K562 (cell line): Measurements from ENCODE around the gene ANKRD12. TPM values are rescaled to one million over a fixed set of nuclear protein-coding genes. Genes with fewer than 3 reads are reported as not detected.

Source experiments
- ATAC-seq: fragments of 200-7000 bp; cut with Tn5 transposase; 3 replicates; pipeline ENCODE4 v1.9.1; 2020; ENCODE audit warnings: moderate library complexity
- BruUV-seq: library from RNA; stranded (reverse); fragments of 400-500 nt; replicated peaks from 2 replicates; lab custom pipeline; 2021; lab: Mats Ljungman, UMichigan
- CTCF ChIA-PET: fragments of 300-600 bp; formaldehyde crosslinking; extraction: SDS; loops from one replicate; lab custom pipeline; 2021; ENCODE audit warnings: low intra/inter-chr PET ratio; lab: Yijun Ruan, JAX
- POLR2A ChIA-PET: fragments of 300-600, 350-650 bp; sonication (Branson Sonifier 250); formaldehyde crosslinking; extraction: SDS; loops from one replicate; lab custom pipeline; 2021; ENCODE audit warnings: antibody characterized with exemption, inconsistent platforms; lab: Yijun Ruan, JAX
- DNase-seq, 4 experiments: peaks; one replicate each; pipeline versions ENCODE4 v3.0.0 to v3.0.0-alpha.2; 2011 to 2018; ENCODE audit warnings: low spot score in 3 of 4, mixed read lengths in 3 of 4; ENCODE audit errors: extremely low read depth in 1 of 4
- FAIRE-seq: peaks from 2 replicates; lab custom pipeline; 2011; peaks lifted over from hg19 to GRCh38; lab: Jason Lieb, UNC
- H2AFZ ChIP-seq: 2 replicates; pipeline ENCODE4 v1.6.0; 2011; ENCODE audit warnings: low read depth, low read length, control low read depth, inconsistent platforms
- H3K27ac ChIP-seq: fragments of 200-600 bp; 3 replicates; pipeline ENCODE4 v1.8.0; 2011; ENCODE audit warnings: low read depth, mild to moderate bottlenecking, control low read depth, inconsistent platforms, low read length, moderate library complexity, mixed read lengths; ENCODE audit errors: extremely low read depth
- H3K27me3 ChIP-seq, 2 experiments: fragments of 300-600 bp in 1 of 2; 2 replicates in 1 of 2; 3 replicates in 1 of 2; pipeline versions ENCODE4 v1.6.0 to v1.8.0; 2011; ENCODE audit warnings: inconsistent platforms in 2 of 2, low read length in 2 of 2, mild to moderate bottlenecking in 1 of 2, mixed read lengths in 1 of 2, moderate library complexity in 1 of 2; ENCODE audit not compliant: control insufficient read depth in 2 of 2, insufficient read depth in 2 of 2
- H3K36me3 ChIP-seq: fragments of 300-600 bp; 3 replicates; pipeline ENCODE4 v1.8.0; 2011; ENCODE audit warnings: mild to moderate bottlenecking, low read length, inconsistent platforms; ENCODE audit not compliant: control insufficient read depth, insufficient read depth
- H3K4me1 ChIP-seq, 2 experiments: fragments of 200-600 bp in 1 of 2; replicated peaks in 1 of 2; 2 replicates in 1 of 2; 3 replicates in 1 of 2; pipeline versions ENCODE4 v1.5.1 to v1.8.0; 2011; ENCODE audit warnings: inconsistent platforms in 2 of 2, low read length in 2 of 2, mild to moderate bottlenecking in 1 of 2, mixed read lengths in 1 of 2, moderate library complexity in 1 of 2; ENCODE audit not compliant: control insufficient read depth in 2 of 2, insufficient read depth in 2 of 2
- H3K4me2 ChIP-seq: 2 replicates; pipeline ENCODE4 v1.6.1; 2011; ENCODE audit warnings: low read length, control low read depth, inconsistent platforms, mixed read lengths; ENCODE audit not compliant: insufficient read depth
- H3K4me3 ChIP-seq: fragments of 200-600 bp; sonication (generic), shearing (Covaris generic); 2 replicates; pipeline ENCODE4 v1.5.1; 2016; ENCODE audit warnings: control low read depth, inconsistent platforms
- H3K79me2 ChIP-seq: fragments of 200-600 bp; 3 replicates; pipeline ENCODE4 v1.8.0; 2011; ENCODE audit warnings: low read length, inconsistent platforms; ENCODE audit not compliant: control insufficient read depth, insufficient read depth
- H3K9ac ChIP-seq, 2 experiments: 2 replicates each; pipeline versions ENCODE4 v1.6.0 to v1.6.1; 2011; ENCODE audit warnings: low read depth in 2 of 2, low read length in 2 of 2, control low read depth in 1 of 2, inconsistent platforms in 1 of 2, mild to moderate bottlenecking in 1 of 2, mixed read lengths in 1 of 2; ENCODE audit not compliant: insufficient read depth in 1 of 2
- H3K9me1 ChIP-seq: one replicate; pipeline ENCODE4 v1.6.0; 2011; ENCODE audit warnings: inconsistent platforms, mild to moderate bottlenecking, low read length, moderate library complexity; ENCODE audit not compliant: control insufficient read depth, insufficient read depth
- H3K9me3 ChIP-seq: replicated peaks from 2 replicates; pipeline ENCODE4 v1.5.1; 2011; ENCODE audit warnings: low read depth, low read length, inconsistent platforms; ENCODE audit not compliant: control insufficient read depth, insufficient read depth
- H4K20me1 ChIP-seq: replicated peaks from 2 replicates; pipeline ENCODE4 v1.6.1; 2011; ENCODE audit warnings: low read length, inconsistent platforms, mixed read lengths; ENCODE audit not compliant: control insufficient read depth, insufficient read depth
- NCOR1 ChIP-seq: fragments of 450-650 bp; IDR thresholded peaks from 2 replicates; pipeline ENCODE4 v1.6.1; 2016; ENCODE audit warnings: mild to moderate bottlenecking, moderate library complexity
- NONO ChIP-seq, 2 experiments: fragments of 200-400 bp in 1 of 2; fragments of 450-650 bp in 1 of 2; formaldehyde crosslinking in 1 of 2; IDR thresholded peaks; 2 replicates each; pipeline ENCODE4 v1.6.1; 2017; ENCODE audit warnings: low read depth in 2 of 2, mild to moderate bottlenecking in 2 of 2, moderate library complexity in 2 of 2, low read length in 1 of 2
- NR2C2 ChIP-seq, 2 experiments: fragments of 200-800 bp in 1 of 2; sonication (Bioruptor generic) in 1 of 2; sonication (generic) in 1 of 2; formaldehyde crosslinking in 1 of 2; IDR thresholded peaks; 2 replicates each; pipeline versions ENCODE4 v1.6.1 to v1.8.0; 2016 to 2022; ENCODE audit warnings: mild to moderate bottlenecking in 1 of 2, missing compliant biosample characterization in 1 of 2, missing genetic modification characterization in 1 of 2, missing genetic modification reagents in 1 of 2
- POLR3A ChIP-seq: IDR thresholded peaks from 2 replicates; pipeline ENCODE4 v1.6.1; 2011; ENCODE audit warnings: borderline replicate concordance, mild to moderate bottlenecking, moderate library complexity; ENCODE audit not compliant: insufficient read length, insufficient read depth; ENCODE audit errors: extremely low read depth
- RFX5 ChIP-seq: IDR thresholded peaks from 2 replicates; pipeline ENCODE4 v1.6.1; 2011; ENCODE audit warnings: low read depth, mild to moderate bottlenecking, improper control_type of control experiment, low read length
- TFAM ChIP-seq: fragments of 250-450 bp; sonication (Bioruptor Pico); conservative IDR thresholded peaks from 2 replicates; pipeline ENCODE4 v1.5.0; 2021; ENCODE audit warnings: mild to moderate bottlenecking, moderate library complexity
- ZNF165 ChIP-seq: fragments of 250-450 bp; sonication (Bioruptor Pico); IDR thresholded peaks from 2 replicates; pipeline ENCODE4 v1.4.0; 2020; ENCODE audit warnings: borderline replicate concordance
- WGBS: fragments of 100-300 bp; shearing (Covaris generic); methylation state at CpG from one replicate; pipeline ENCODE4 v1.1.6; 2016; ENCODE audit warnings: low coverage, mixed read lengths; ENCODE audit not compliant: insufficient coverage; ENCODE audit errors: missing lambda C conversion rate; 5-methylcytosine and 5-hydroxymethylcytosine counted together
- in situ Hi-C: fragments of 300-500 bp; cut with MboI; formaldehyde crosslinking; loops from 4 replicates; pipeline ENCODE4 v1.15.0; 2018; ENCODE audit warnings: inconsistent platforms, mixed read lengths
- intact Hi-C: fragments of 100-400 bp; cut with micrococcal nuclease; formaldehyde crosslinking; loops from 2 replicates; pipeline ENCODE4 v1.14.2; 2022
- polyA plus RNA-seq, 8 experiments: library from polyadenylated mRNA; depleted of rRNA in 4 of 8; stranded (reverse) in 5 of 8; unstranded in 3 of 8; fragments of >200 nt; fragmentation: Nextera tagmentation in 2 of 8; fragmentation: Illumina TruSeq in 1 of 8; extraction: Ambion mirVana in 2 of 8; extraction: Trizol in 1 of 8; gene quantifications; 2 replicates each; pipeline versions ENCODE4 v1.2.1 to v1.2.3, GENCODE V29; 2011 to 2014; ENCODE audit warnings: inconsistent platforms in 1 of 8, missing spikeins in 1 of 8
- total RNA-seq, 7 experiments: library from RNA; depleted of rRNA in 6 of 7; stranded (reverse); fragments of >200 nt in 6 of 7; fragmentation: Illumina TruSeq in 2 of 7; extraction: Trizol in 2 of 7; gene quantifications; 2 replicates each; pipeline versions ENCODE4 v1.2.1 to v1.2.3, GENCODE V29; 2011 to 2021; ENCODE audit warnings: low replicate concordance in 1 of 7
- TF ChIP-seq, protein P1 (sequence below): sonication (generic); formaldehyde crosslinking; IDR thresholded peaks from 2 replicates; pipeline ENCODE4 v1.8.1; 2022; ENCODE audit warnings: missing genetic modification reagents
- TF ChIP-seq, protein P2 (sequence below), 2 experiments: IDR thresholded peaks in 1 of 2; conservative IDR thresholded peaks in 1 of 2; 2 replicates each; pipeline ENCODE4 v1.6.1; 2016; ENCODE audit warnings: low read depth in 2 of 2, mild to moderate bottlenecking in 1 of 2, missing compliant biosample characterization in 1 of 2, missing genetic modification characterization in 1 of 2, moderate library complexity in 1 of 2
- TF ChIP-seq, protein P3 (sequence below): fragments of 250-450 bp; sonication (Bioruptor Pico); IDR thresholded peaks from 2 replicates; pipeline ENCODE4 v1.8.0; 2021; ENCODE audit warnings: moderate library complexity, mild to moderate bottlenecking, inconsistent platforms
- TF ChIP-seq, protein P4 (sequence below): fragments of 250-450 bp; sonication (Bioruptor Pico); IDR thresholded peaks from 2 replicates; pipeline ENCODE4 v1.5.0; 2020; ENCODE audit warnings: mild to moderate bottlenecking

The ANKRD12 gene
- total and polyA plus RNA-seq, 9 of the 15 experiments (the other 6 are each of a cell fraction or from before 2014, with no cell fraction given): 6.6 to 28.2 (median 16.0) TPM

DNA sequence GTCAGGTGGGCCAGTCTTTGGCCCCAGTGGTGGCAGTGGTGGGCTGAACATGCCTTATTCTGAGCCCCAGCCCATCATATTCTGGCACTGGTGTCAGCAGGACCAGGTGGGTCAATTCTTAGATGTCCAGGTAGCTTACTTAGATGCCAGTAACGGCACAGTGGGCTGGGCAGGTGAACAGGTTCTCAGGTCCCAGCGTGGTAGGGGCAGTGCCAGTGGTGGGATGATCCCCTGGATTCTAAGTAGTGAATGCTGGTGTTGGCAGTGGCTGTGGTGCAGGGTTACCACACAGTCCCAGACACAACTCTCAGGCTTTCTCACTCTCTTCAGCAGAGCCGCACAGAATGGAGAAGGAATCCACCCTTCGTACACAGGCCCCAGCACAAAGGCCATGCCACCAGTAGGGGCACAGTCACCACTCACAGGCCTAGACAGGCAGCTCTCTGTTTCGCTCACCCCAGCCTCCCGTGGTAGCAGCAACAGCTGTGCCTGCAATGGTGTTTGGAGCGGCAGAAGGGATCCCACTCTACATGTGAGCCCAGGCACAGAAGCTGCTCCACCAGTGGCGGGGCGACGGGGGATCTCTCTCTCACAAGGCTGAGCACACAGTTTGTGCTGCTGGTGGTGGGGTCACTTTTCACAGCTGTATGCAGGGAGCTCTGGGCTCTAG lies 97.3 kb downstream of the ANKRD12 start:
- H3K4me1 ChIP-seq: 0 out of 5 replicates have a peak, but pooled peaks cover 0 to 3% of the 10 kb centered on the region in 2 experiments
- H3K36me3 ChIP-seq: peaks cover 38% of the 10 kb centered on the region
- no peak overlapping the region for H3K4me3 ChIP-seq
- intact Hi-C loops: no loop called here
- no peaks in the 10 kb centered on the region for H3K27me3 ChIP-seq
- H4K20me1 ChIP-seq: no peaks in the 10 kb centered on the region
- H2AFZ ChIP-seq: no peak overlapping the region
- ChIA-PET POLR2A (no interaction called here), CTCF (no interaction called here)
- DNase-seq (no peak), FAIRE-seq (no peak), ATAC-seq (no peak)
- BruUV-seq: no TSS peak
- in situ Hi-C loops: no loop called here
- H3K9ac ChIP-seq: no peak overlapping the region
- no peaks in the 10 kb centered on the region; the same call in none of the 2 replicates for H3K9me3 ChIP-seq
- peaks cover 21% of the 10 kb centered on the region for H3K79me2 ChIP-seq
- 97% methylated on average over 10 of the region's 10 CpGs for WGBS
- no peak overlapping the region for H3K27ac ChIP-seq
- H3K4me2 ChIP-seq: no peak overlapping the region
- no peaks in the 10 kb centered on the region for H3K9me1 ChIP-seq
- TF ChIP-seq, protein P1, sequence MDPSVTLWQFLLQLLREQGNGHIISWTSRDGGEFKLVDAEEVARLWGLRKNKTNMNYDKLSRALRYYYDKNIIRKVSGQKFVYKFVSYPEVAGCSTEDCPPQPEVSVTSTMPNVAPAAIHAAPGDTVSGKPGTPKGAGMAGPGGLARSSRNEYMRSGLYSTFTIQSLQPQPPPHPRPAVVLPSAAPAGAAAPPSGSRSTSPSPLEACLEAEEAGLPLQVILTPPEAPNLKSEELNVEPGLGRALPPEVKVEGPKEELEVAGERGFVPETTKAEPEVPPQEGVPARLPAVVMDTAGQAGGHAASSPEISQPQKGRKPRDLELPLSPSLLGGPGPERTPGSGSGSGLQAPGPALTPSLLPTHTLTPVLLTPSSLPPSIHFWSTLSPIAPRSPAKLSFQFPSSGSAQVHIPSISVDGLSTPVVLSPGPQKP (CRISPR knock-in tag): no peak
- TF ChIP-seq ZNF165 (CRISPR knock-in tag) (no peak), NR2C2 (CRISPR knock-in tag; IDR thresholded peaks at IDR 0.05) (no peak), NR2C2 (tag; IDR thresholded peaks at IDR 0.05) (no peak), NCOR1 (no peak), NONO (IDR thresholded peaks at IDR 0.05; ENCODE audit: low read depth in 2 of 2, low read length in 1 of 2) (no peak), POLR3A (no peak), TFAM (CRISPR knock-in tag) (no peak), RFX5 (no peak)
- TF ChIP-seq, protein P2, sequence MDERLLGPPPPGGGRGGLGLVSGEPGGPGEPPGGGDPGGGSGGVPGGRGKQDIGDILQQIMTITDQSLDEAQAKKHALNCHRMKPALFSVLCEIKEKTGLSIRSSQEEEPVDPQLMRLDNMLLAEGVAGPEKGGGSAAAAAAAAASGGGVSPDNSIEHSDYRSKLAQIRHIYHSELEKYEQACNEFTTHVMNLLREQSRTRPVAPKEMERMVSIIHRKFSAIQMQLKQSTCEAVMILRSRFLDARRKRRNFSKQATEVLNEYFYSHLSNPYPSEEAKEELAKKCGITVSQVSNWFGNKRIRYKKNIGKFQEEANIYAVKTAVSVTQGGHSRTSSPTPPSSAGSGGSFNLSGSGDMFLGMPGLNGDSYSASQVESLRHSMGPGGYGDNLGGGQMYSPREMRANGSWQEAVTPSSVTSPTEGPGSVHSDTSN (CRISPR knock-in tag; IDR thresholded peaks at IDR 0.05; ENCODE audit: low read depth): no peak
- TF ChIP-seq, protein P2 (tag; conservative IDR thresholded peaks at IDR 0.05; ENCODE audit: low read depth): no peak
- TF ChIP-seq, protein P3, sequence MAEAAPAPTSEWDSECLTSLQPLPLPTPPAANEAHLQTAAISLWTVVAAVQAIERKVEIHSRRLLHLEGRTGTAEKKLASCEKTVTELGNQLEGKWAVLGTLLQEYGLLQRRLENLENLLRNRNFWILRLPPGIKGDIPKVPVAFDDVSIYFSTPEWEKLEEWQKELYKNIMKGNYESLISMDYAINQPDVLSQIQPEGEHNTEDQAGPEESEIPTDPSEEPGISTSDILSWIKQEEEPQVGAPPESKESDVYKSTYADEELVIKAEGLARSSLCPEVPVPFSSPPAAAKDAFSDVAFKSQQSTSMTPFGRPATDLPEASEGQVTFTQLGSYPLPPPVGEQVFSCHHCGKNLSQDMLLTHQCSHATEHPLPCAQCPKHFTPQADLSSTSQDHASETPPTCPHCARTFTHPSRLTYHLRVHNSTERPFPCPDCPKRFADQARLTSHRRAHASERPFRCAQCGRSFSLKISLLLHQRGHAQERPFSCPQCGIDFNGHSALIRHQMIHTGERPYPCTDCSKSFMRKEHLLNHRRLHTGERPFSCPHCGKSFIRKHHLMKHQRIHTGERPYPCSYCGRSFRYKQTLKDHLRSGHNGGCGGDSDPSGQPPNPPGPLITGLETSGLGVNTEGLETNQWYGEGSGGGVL: no peak
- TF ChIP-seq, protein P4, sequence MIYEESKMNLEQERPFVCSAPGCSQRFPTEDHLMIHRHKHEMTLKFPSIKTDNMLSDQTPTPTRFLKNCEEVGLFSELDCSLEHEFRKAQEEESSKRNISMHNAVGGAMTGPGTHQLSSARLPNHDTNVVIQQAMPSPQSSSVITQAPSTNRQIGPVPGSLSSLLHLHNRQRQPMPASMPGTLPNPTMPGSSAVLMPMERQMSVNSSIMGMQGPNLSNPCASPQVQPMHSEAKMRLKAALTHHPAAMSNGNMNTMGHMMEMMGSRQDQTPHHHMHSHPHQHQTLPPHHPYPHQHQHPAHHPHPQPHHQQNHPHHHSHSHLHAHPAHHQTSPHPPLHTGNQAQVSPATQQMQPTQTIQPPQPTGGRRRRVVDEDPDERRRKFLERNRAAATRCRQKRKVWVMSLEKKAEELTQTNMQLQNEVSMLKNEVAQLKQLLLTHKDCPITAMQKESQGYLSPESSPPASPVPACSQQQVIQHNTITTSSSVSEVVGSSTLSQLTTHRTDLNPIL: no peak
